ENCODE measurements around the gene SAPCD1. TPM values are rescaled to one million over a fixed set of nuclear protein-coding genes. Genes with fewer than 3 reads are reported as not detected.
"Not testable (repeated sequence)": the region's sequence is repeated elsewhere in the genome, so short reads cannot be mapped to it uniquely, and the experiment has no call there.

Gene SAPCD1
- total RNA-seq, 2 donors from 2014 or later, result 7.9 to 8.4 TPM

DNA sequence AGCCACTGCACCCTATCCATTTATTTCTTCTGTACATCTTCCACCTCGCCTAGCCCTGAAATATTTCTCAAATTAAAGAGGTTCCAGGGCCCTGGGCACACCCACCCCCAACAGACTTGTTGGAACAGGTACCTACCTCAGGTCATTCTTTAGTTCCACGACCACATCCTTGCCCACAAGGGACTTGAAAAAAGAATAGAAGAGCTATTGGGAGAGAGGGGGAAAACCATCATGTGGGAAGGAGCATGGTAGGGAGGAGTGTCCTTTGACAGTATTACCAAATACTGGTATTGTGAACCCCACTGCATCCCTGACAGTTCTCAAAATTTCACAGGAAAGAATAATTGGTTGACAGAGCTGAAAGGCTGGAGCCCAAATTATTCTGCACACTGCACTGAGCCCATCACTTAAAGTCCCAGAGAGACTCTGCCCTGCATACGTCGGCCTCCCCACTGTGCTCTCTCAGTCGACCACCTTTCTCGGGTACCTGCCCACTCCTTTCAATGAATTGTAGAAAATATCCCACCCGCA is 43.5 kb downstream of the SAPCD1 start:
- peaks cover 17% of the 10 kb centered on the region for H3K36me3 ChIP-seq (ENCODE audit: control insufficient read depth, insufficient read depth, low read length)
- TF ChIP-seq, protein P1, sequence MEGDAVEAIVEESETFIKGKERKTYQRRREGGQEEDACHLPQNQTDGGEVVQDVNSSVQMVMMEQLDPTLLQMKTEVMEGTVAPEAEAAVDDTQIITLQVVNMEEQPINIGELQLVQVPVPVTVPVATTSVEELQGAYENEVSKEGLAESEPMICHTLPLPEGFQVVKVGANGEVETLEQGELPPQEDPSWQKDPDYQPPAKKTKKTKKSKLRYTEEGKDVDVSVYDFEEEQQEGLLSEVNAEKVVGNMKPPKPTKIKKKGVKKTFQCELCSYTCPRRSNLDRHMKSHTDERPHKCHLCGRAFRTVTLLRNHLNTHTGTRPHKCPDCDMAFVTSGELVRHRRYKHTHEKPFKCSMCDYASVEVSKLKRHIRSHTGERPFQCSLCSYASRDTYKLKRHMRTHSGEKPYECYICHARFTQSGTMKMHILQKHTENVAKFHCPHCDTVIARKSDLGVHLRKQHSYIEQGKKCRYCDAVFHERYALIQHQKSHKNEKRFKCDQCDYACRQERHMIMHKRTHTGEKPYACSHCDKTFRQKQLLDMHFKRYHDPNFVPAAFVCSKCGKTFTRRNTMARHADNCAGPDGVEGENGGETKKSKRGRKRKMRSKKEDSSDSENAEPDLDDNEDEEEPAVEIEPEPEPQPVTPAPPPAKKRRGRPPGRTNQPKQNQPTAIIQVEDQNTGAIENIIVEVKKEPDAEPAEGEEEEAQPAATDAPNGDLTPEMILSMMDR (conservative IDR thresholded peaks at IDR 0.05), result no peak
- peak overlapping the region; percentile 97 for H3K4me3 ChIP-seq (ENCODE audit: low read length)
- no peak for DNase-seq
- H3K4me1 ChIP-seq (ENCODE audit: control insufficient read depth, insufficient read depth, low read length), result no peaks in the 10 kb centered on the region
- no peaks in the 10 kb centered on the region for H3K27me3 ChIP-seq (ENCODE audit: control insufficient read depth, insufficient read depth, low read length, poor library complexity, severe bottlenecking)
- H3K27me3 Mint-ChIP-seq (ENCODE audit: insufficient read depth), result no peaks in the 10 kb centered on the region
- 18 to 20% methylated on average over 5 to 7 of the region's 7 CpGs for WGBS, 2 experiments (ENCODE audit: insufficient coverage in 1 of 2, insufficient read length in 1 of 2)
- peaks cover 6% of the 10 kb centered on the region for H3K4me1 Mint-ChIP-seq
- peak overlapping the region; percentile 93 for H3K27ac Mint-ChIP-seq
- H3K9ac ChIP-seq (ENCODE audit: extremely low read depth, low read length, poor library complexity, severe bottlenecking), result peak overlapping the region; percentile 82
- H3K36me3 Mint-ChIP-seq (ENCODE audit: low read depth), result peaks cover 22% of the 10 kb centered on the region
- no peaks in the 10 kb centered on the region for H3K9me3 Mint-ChIP-seq
- H3K4me3 Mint-ChIP-seq, result peak overlapping the region; percentile 87
- H3K9me3 ChIP-seq (ENCODE audit: control insufficient read depth, low read length), result no peaks in the 10 kb centered on the region
- peak overlapping the region; percentile 74 for H3K27ac ChIP-seq (ENCODE audit: low read depth, low read length)

DNA sequence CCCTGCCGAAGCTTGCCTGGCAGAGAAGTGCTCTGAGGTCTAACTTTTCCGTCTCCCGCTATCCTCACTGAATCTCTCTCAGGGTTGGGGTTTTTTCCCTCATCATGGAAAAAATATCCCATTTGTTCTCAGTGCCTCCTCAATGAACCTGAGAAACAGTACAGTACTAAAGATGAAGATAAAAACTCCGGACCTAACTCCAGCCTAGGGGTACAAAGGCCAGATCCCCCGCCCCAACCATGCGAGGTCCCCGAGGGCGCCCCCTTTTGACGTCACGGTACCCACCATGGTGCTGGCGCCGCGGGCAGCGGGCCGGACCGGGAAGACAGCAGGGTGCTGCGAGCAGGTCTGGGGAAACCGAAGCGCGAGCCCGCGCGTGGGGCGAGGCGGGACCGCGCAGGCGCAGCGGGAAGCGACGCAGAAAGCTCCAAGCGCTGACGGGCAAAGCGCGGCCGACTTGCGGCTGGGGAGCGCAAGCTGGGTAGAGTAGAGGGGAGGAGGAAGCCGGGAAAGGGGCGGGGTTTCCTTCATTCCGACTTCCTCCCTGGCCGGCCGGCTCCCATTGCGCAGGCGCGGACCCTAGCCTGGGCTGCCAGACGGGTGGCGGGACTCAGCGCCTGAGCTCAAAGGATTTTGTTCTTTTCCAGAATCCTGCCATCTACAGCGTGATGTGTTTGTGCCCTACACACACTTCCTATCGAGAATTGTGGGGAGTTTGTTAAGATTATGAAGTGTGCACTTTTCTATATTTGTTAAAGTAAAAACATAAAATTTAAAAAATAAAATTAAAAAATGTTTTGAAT is 44.2 kb downstream of the SAPCD1 start, which contains the start of gene LSM2:
Gene LSM2 (minus strand): TSS at position 497 of the 803 bp plus-strand sequence. CDS start 209 bp downstream, at position 288.
- no peaks in the 10 kb centered on the region for H3K4me1 ChIP-seq (ENCODE audit: control insufficient read depth, insufficient read depth, low read length)
- peak within 1 kb of the TSS; percentile 97 for H3K4me3 ChIP-seq (ENCODE audit: low read length)
- Mint-ChIP-seq H3K27me3 (ENCODE audit: insufficient read depth) (no peaks in the 10 kb centered on the region), H3K4me1 (peaks cover 6% of the 10 kb centered on the region), H3K36me3 (ENCODE audit: low read depth) (peaks cover 15% of the 10 kb centered on the region), H3K27ac (peak within 1 kb of the TSS; percentile 93), H3K4me3 (peak within 1 kb of the TSS; percentile 87), H3K9me3 (no peaks in the 10 kb centered on the region)
- H3K9ac ChIP-seq (ENCODE audit: extremely low read depth, low read length, poor library complexity, severe bottlenecking), result peak within 1 kb of the TSS; percentile 82
- no peaks in the 10 kb centered on the region for H3K9me3 ChIP-seq (ENCODE audit: control insufficient read depth, low read length)
- peaks cover 14% of the 10 kb centered on the region for H3K36me3 ChIP-seq (ENCODE audit: control insufficient read depth, insufficient read depth, low read length)
- DNase-seq, result peak; percentile 98
- H3K27ac ChIP-seq (ENCODE audit: low read depth, low read length), result peak within 1 kb of the TSS; percentile 74
- TF ChIP-seq, protein P1 (conservative IDR thresholded peaks at IDR 0.05), result peak; percentile 50
- no peaks in the 10 kb centered on the region for H3K27me3 ChIP-seq (ENCODE audit: control insufficient read depth, insufficient read depth, low read length, poor library complexity, severe bottlenecking)
- 0% methylated on average over 16 to 50 of the region's 51 CpGs for WGBS, 2 experiments (ENCODE audit: insufficient coverage in 1 of 2, insufficient read length in 1 of 2)

DNA sequence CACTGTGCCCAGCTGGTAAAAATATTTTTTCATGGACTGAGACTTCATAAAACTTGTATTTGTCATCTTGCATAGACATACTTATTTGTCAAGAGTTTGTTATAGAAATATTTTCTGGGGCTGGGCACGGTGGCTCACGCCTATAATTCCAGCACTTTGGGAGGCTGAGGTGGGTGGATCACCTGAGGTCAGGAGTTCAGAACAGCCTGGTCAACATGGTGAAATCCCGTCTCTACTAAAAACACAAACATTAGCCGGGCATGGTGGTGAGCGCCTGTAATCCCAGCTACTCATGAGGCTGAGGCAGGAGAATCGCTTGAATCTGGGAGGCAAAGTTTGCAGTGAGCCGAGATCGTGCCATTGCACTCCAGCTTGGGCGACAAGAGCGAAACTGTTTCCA is 46.1 kb downstream of the SAPCD1 start:
- not testable (repeated sequence) for H3K9me3 Mint-ChIP-seq; H3K9ac ChIP-seq (ENCODE audit: extremely low read depth, low read length, poor library complexity, severe bottlenecking); H3K27me3 Mint-ChIP-seq (ENCODE audit: insufficient read depth); H3K27ac ChIP-seq (ENCODE audit: low read depth, low read length); H3K4me1 ChIP-seq (ENCODE audit: control insufficient read depth, insufficient read depth, low read length); H3K36me3 ChIP-seq (ENCODE audit: control insufficient read depth, insufficient read depth, low read length); H3K4me3 ChIP-seq (ENCODE audit: low read length); H3K27ac Mint-ChIP-seq; H3K27me3 ChIP-seq (ENCODE audit: control insufficient read depth, insufficient read depth, low read length, poor library complexity, severe bottlenecking); H3K36me3 Mint-ChIP-seq (ENCODE audit: low read depth); H3K4me1 Mint-ChIP-seq; H3K4me3 Mint-ChIP-seq; H3K9me3 ChIP-seq (ENCODE audit: control insufficient read depth, low read length); DNase-seq
- WGBS, 2 experiments (ENCODE audit: insufficient coverage in 1 of 2, insufficient read length in 1 of 2), result 93 to 100% methylated on average over 8 to 10 of the region's 10 CpGs

All from endodermal cell (in vitro differentiated cells).